Activated naive CD8-positive, alpha-beta T cell (primary cell): ENCODE results near the gene PLXNA2.

ENCODE experiments used
- H3K27ac Mint-ChIP-seq: one replicate; pipeline ENCODE4 v1.8.0; 2021; ENCODE audit warnings: mixed read lengths
- H3K27me3 Mint-ChIP-seq: one replicate; pipeline ENCODE4 v1.8.0; 2021; ENCODE audit warnings: mixed read lengths
- H3K36me3 Mint-ChIP-seq: one replicate; pipeline ENCODE4 v1.8.0; 2021; ENCODE audit warnings: mixed read lengths
- H3K4me1 Mint-ChIP-seq: one replicate; pipeline ENCODE4 v1.8.0; 2021; ENCODE audit warnings: low read depth, mixed read lengths
- H3K4me3 Mint-ChIP-seq: one replicate; pipeline ENCODE4 v1.8.0; 2021; ENCODE audit warnings: mild to moderate bottlenecking, mixed read lengths
- H3K9me3 Mint-ChIP-seq: one replicate; pipeline ENCODE4 v1.8.0; 2021; ENCODE audit warnings: low read depth, mixed read lengths

PLXNA2 gene

GRCh38 chr1:208200116-208200515 lies 44.1 kb downstream of the PLXNA2 start:
- H3K36me3 Mint-ChIP-seq = no peaks in the 10 kb centered on the region
- H3K27ac Mint-ChIP-seq = no peak overlapping the region
- H3K9me3 Mint-ChIP-seq = no peaks in the 10 kb centered on the region
- H3K4me1 Mint-ChIP-seq = no peaks in the 10 kb centered on the region
- H3K4me3 Mint-ChIP-seq = no peak overlapping the region
- H3K27me3 Mint-ChIP-seq = no peaks in the 10 kb centered on the region

DNA sequence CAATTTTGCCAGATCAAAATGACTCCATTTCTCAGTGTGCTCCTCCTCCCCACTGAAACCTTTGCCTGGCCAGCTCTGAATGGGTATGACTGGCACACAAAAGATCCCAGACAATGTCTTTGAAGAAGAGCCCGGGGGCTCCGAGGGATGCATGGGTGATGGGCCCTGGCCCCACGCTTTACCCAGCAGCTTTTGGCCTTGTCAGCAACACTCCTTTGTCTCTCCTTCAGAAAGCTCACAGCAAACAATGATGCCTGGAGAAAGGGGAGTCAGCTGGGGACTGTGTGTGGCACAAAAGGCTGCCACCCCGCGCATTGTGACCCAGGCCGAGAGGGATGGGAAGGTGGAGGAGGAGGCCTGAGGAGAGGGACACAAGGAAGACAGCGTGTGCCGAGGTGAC lies 45.9 kb downstream of the PLXNA2 start:
- H3K36me3 Mint-ChIP-seq = no peaks in the 10 kb centered on the region
- no peaks in the 10 kb centered on the region for H3K27me3 Mint-ChIP-seq
- H3K4me1 Mint-ChIP-seq = no peaks in the 10 kb centered on the region
- H3K9me3 Mint-ChIP-seq = no peaks in the 10 kb centered on the region
- no peak overlapping the region for H3K27ac Mint-ChIP-seq
- no peak overlapping the region for H3K4me3 Mint-ChIP-seq

DNA sequence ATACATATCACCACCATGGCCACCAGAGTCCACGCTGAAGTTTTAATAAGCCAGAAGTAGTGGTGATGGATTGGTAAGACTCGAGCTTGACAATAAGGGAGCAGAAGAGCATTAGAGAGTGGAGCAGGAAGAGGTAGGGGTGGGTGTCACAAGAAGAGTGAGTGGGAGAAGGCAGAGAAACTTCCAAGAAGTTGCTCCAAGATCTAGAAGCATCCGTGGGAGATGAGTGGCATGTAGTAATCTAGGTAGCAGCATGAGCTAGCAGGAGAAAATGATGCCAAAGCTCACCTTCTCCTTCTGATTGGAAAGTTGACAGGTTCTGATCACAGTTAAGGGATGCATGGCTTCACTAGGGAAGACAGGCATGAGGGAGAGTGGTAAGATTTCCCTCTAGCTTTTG lies 49.2 kb downstream of the PLXNA2 start:
- Mint-ChIP-seq H3K27ac (no peak overlapping the region), H3K27me3 (no peaks in the 10 kb centered on the region), H3K4me3 (no peak overlapping the region), H3K4me1 (no peaks in the 10 kb centered on the region), H3K36me3 (peaks cover 3% of the 10 kb centered on the region), H3K9me3 (no peaks in the 10 kb centered on the region)

DNA sequence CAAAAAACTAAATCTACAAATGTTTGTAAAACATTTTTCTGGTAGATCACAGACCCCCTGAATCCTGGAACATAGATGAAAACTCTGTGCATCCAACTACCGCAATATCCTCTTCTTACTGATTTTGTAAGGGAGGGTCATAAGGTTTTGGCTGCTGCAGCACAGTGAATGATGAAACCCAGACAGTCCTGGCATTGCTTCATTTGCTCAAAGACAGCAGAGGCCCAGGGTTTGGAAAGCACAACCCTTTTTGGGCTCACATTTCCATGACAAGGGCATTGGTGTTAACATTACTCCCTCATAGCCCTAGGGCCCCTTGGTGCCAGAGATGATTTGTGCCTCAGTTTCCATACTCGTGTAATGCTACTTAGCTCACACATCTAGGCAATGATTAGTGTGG lies 51.2 kb downstream of the PLXNA2 start:
- Mint-ChIP-seq H3K27me3 (no peaks in the 10 kb centered on the region), H3K4me1 (no peaks in the 10 kb centered on the region), H3K4me3 (no peak overlapping the region), H3K36me3 (peaks cover 3% of the 10 kb centered on the region), H3K27ac (no peak overlapping the region), H3K9me3 (no peaks in the 10 kb centered on the region)

DNA sequence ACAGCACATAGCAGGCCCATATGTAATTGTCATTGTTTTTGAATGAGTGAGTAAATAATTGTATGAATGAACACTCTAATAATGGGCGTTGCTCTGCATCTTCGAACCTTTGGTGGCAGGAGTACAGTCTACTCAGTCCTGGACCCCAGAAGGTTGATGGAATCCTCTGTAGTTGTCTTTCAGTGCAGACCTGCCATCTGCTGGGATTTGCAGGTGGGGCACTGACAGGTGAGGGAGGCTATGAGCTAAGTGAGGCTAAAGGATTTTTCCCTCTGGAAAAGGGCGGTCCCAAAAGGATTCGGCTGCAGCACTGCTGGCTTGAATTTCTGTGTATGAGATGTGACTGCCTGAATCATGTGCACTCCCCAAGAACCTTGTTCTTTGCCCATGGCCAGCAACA lies 53.4 kb downstream of the PLXNA2 start:
- Mint-ChIP-seq H3K4me1 (no peaks in the 10 kb centered on the region), H3K36me3 (peaks cover 3% of the 10 kb centered on the region), H3K27ac (no peak overlapping the region), H3K9me3 (no peaks in the 10 kb centered on the region), H3K27me3 (peaks cover 3% of the 10 kb centered on the region), H3K4me3 (no peak overlapping the region)

DNA sequence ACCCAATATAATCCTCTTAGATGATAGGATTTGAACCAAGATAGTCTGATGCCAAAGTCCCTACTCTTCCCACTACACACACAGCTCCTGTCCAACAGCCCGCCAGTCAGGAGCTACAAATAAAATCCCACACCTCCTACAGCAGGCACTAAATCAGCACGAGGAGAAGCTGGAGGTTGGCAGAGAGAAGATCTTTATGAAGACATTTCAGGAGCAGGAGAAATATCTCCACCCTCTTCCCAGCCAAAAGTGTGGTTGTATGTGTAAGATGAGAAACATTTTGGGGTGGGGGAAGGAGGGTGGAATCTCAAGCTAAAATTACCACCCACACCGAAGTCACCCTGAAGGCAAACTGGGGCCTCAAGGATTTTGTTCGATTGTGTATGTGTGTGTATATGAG lies 54.5 kb downstream of the PLXNA2 start:
- Mint-ChIP-seq H3K27ac (no peak overlapping the region), H3K36me3 (peaks cover 3% of the 10 kb centered on the region), H3K4me3 (no peak overlapping the region), H3K27me3 (peaks cover 4% of the 10 kb centered on the region), H3K9me3 (no peaks in the 10 kb centered on the region), H3K4me1 (no peaks in the 10 kb centered on the region)

DNA sequence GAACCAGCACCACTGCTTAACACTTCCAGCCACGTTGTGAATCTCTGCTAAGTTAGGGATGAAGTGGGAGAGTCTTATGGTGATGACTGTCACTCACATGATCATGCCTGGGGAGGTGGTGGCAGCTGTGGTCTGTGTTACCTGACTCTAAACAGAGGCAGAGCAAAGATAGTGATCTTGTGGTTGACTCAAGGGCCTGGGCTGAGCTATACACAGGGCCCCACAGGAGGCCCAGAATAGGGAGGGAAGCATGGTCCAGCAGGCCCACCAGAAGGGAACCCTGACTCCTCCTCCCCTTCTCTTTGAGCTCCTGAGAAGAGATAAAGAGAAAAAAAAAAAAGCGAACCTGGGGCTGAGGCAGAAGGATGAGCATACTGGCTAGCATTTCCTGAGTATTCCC lies 55.0 kb downstream of the PLXNA2 start:
- H3K4me3 Mint-ChIP-seq = no peak overlapping the region

DNA sequence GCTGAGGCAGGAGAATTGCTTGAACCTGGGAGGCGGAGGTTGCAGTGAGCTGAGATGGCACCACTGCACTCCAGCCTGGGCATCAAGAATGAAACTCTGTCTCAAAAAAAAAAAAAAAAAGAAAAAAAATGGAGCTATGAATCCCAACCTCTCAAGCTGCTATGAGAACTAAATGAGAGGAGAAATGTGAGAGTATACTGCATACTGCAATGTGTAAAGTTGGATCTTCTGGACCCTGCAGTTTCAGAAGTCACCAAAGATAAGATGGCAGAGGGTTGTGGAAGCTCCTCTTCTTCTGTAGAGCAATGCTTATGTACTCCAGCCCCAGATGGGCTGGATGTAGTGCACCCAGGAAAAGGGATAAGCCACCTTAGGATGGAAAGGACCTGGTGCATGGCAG lies 55.6 kb downstream of the PLXNA2 start:
- Mint-ChIP-seq H3K4me1 (no peaks in the 10 kb centered on the region), H3K27me3 (peaks cover 4% of the 10 kb centered on the region), H3K36me3 (peaks cover 3% of the 10 kb centered on the region), H3K9me3 (no peaks in the 10 kb centered on the region), H3K4me3 (no peak overlapping the region), H3K27ac (no peak overlapping the region)

More for the DNA sequence above, 55.0 kb downstream of the PLXNA2 start:
- H3K27ac Mint-ChIP-seq = no peak overlapping the region
- H3K27me3 Mint-ChIP-seq = peaks cover 4% of the 10 kb centered on the region
- no peaks in the 10 kb centered on the region for H3K9me3 Mint-ChIP-seq
- H3K36me3 Mint-ChIP-seq = peaks cover 3% of the 10 kb centered on the region
- no peaks in the 10 kb centered on the region for H3K4me1 Mint-ChIP-seq

- H3K4me1 Mint-ChIP-seq = no peaks in the 10 kb centered on the region
- no peak overlapping the region for H3K4me3 Mint-ChIP-seq
- no peak overlapping the region for H3K27ac Mint-ChIP-seq
- H3K36me3 Mint-ChIP-seq = peaks cover 3% of the 10 kb centered on the region
- H3K27me3 Mint-ChIP-seq = peaks cover 4% of the 10 kb centered on the region
- H3K9me3 Mint-ChIP-seq = no peaks in the 10 kb centered on the region
These were observed 56.6 kb downstream of the PLXNA2 start for GRCh38 chr1:208187499-208188041.

DNA sequence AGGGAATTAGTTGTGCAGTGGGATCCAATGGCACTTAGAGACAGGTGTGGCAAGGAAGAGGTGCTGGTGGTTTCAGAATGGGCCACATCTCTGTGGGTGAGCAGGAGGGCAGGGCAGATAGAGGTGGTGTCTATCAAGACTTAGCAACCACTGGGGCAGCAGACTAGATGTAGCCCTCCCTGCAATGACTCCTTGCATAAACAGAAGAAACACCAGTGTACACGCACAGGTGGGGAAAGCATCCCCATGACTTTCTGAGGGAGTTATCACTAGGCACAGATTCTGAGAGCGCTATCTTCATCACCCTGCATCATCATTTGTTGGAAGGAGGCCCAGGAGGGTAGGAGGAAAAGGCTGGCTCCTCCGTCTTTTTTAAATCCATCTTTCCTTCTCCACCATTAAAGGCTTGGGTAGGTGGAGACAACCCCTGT lies 58.4 kb downstream of the PLXNA2 start:
- Mint-ChIP-seq H3K9me3 (no peaks in the 10 kb centered on the region), H3K4me3 (no peak overlapping the region), H3K4me1 (no peaks in the 10 kb centered on the region), H3K27me3 (peaks cover 4% of the 10 kb centered on the region), H3K36me3 (no peaks in the 10 kb centered on the region), H3K27ac (no peak overlapping the region)

- H3K4me1 Mint-ChIP-seq = no peaks in the 10 kb centered on the region
- no peaks in the 10 kb centered on the region for H3K9me3 Mint-ChIP-seq
- peaks cover 4% of the 10 kb centered on the region for H3K27me3 Mint-ChIP-seq
- H3K36me3 Mint-ChIP-seq = no peaks in the 10 kb centered on the region
- no peak overlapping the region for H3K4me3 Mint-ChIP-seq
- H3K27ac Mint-ChIP-seq = no peak overlapping the region
These were observed 59.1 kb downstream of the PLXNA2 start for GRCh38 chr1:208184966-208185654.

GRCh38 chr1:208183977-208184911 lies 59.9 kb downstream of the PLXNA2 start:
- Mint-ChIP-seq H3K4me3 (no peak overlapping the region), H3K4me1 (no peaks in the 10 kb centered on the region), H3K9me3 (no peaks in the 10 kb centered on the region), H3K27ac (no peak overlapping the region), H3K36me3 (no peaks in the 10 kb centered on the region), H3K27me3 (peaks cover 4% of the 10 kb centered on the region)

DNA sequence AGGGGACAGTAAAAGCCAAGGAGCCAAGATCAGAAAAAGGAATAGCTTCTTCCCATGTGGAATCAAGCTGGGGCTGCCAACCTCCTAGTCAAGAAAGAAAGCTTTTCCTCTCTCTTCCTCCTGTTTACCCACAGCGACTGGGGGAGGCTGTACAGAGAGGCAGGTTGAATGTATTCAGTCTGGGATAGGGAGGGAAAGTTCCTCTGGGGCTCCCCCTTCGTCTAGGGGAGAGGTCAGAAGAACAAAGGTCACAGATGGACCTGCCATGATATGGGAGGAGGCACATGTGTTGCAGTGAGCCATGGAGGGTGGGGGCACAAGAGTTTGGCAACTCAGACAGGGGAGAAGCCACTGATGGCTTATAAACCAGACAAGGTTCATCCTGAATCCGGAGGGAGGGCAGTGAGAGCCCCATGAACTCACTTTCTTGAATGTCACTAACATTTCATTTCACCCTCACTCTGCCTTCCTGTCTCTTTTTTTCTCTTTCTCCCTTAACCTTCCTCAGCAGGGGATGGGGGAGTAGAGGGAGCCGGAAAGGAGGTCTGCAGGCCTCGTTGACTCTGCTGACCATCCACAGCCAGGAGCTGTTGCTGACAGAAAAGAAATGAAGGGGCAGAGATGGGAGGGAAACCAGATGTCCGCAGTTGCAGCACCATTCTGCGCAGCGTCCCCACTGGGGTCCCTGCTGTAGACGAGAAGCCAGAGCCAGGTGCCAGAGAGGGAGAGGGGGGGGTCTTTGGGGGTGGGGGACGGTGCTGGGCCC lies 61.1 kb downstream of the PLXNA2 start:
- no peaks in the 10 kb centered on the region for H3K36me3 Mint-ChIP-seq
- no peak overlapping the region for H3K4me3 Mint-ChIP-seq
- H3K27ac Mint-ChIP-seq = no peak overlapping the region
- peaks cover 4% of the 10 kb centered on the region for H3K27me3 Mint-ChIP-seq
- no peaks in the 10 kb centered on the region for H3K4me1 Mint-ChIP-seq
- no peaks in the 10 kb centered on the region for H3K9me3 Mint-ChIP-seq

DNA sequence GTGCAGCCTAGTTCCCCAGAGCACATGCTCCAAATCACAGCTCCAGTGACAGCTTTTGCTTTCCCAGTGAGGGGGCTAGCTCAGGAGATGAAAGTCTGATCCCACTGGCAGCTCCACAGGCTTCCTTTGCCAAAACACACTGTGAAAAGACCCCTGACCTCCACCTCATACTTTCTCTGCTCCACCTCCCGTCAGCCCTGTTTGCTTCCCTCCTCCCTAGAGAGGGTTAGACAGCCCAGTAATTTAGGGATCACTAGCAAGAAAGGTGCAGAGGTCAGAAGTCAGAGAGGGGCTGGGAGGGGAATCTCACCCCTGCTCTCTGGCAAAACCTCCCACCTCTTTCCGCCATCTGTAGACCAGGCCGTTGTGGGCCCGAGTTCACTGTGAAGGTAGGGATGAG lies 62.8 kb downstream of the PLXNA2 start:
- H3K36me3 Mint-ChIP-seq = no peaks in the 10 kb centered on the region
- H3K4me1 Mint-ChIP-seq = no peaks in the 10 kb centered on the region
- peaks cover 4% of the 10 kb centered on the region for H3K27me3 Mint-ChIP-seq
- H3K4me3 Mint-ChIP-seq = no peak overlapping the region
- H3K27ac Mint-ChIP-seq = no peak overlapping the region
- H3K9me3 Mint-ChIP-seq = no peaks in the 10 kb centered on the region

DNA sequence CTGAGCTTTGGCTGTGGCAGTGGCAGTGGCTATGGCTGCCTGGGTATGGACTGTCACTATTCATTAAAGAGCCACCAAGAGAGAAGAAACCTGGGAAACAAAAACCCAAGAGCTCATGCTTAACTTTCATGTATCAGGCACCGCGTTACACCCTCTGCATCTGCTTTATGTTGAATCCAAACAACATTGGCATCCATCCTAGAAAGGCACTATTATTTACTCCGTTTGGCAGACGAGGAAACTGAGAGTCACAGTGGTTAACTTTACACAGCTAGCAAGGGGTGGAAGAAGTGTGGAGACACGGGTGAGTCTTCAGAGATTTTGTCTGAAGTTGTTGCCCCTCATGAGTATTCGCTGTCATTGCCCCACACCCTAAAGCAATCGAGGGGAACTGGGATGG lies 63.8 kb downstream of the PLXNA2 start:
- H3K9me3 Mint-ChIP-seq = no peaks in the 10 kb centered on the region
- H3K27ac Mint-ChIP-seq = no peak overlapping the region
- no peaks in the 10 kb centered on the region for H3K27me3 Mint-ChIP-seq
- no peaks in the 10 kb centered on the region for H3K36me3 Mint-ChIP-seq
- H3K4me1 Mint-ChIP-seq = no peaks in the 10 kb centered on the region
- no peak overlapping the region for H3K4me3 Mint-ChIP-seq
